GM12878 (cell line): ENCODE measurements around the gene COX19. TPM values are rescaled to one million over a fixed set of nuclear protein-coding genes. Genes with fewer than 3 reads are reported as not detected.

Source experiments
- ATAC-seq: fragments of 200-7000 bp; cut with Tn5 transposase; 3 replicates; pipeline ENCODE4 v1.9.1; 2020; ENCODE audit warnings: mild to moderate bottlenecking, moderate library complexity
- BruUV-seq: library from RNA; stranded (reverse); fragments of 400-500 nt; replicated peaks from 2 replicates; lab custom pipeline; 2021; lab: Mats Ljungman, UMichigan
- CTCF ChIA-PET: fragments of 300-600 bp; sonication (Branson Sonifier 250); formaldehyde crosslinking; extraction: SDS; loops from one replicate; lab custom pipeline; 2021; ENCODE audit warnings: inconsistent platforms; lab: Yijun Ruan, JAX
- POLR2A ChIA-PET: fragments of 350-600 bp; formaldehyde crosslinking; extraction: SDS; loops from one replicate; lab custom pipeline; 2021; ENCODE audit warnings: inconsistent platforms; lab: Charles Lee
- RAD21 ChIA-PET: fragments of 300-600 bp; sonication (Branson Sonifier 250); formaldehyde crosslinking; loops from one replicate; lab custom pipeline; 2023; ENCODE audit warnings: antibody characterized with exemption; ENCODE audit not compliant: unreplicated experiment; lab: Charles Lee
- SMC1A ChIA-PET: fragments of 300-600 bp; sonication (Branson Sonifier 250); formaldehyde crosslinking; loops from one replicate; lab custom pipeline; 2023; ENCODE audit not compliant: unreplicated experiment, uncharacterized antibody; lab: Charles Lee
- DNase-seq: peaks from one replicate; pipeline ENCODE4 v3.0.0-alpha.2; 2011; ENCODE audit warnings: low read depth, low spot score
- FAIRE-seq: peaks from 3 replicates; lab custom pipeline; 2011; peaks lifted over from hg19 to GRCh38; lab: Jason Lieb, UNC
- H2AFZ ChIP-seq: 2 replicates; pipeline ENCODE4 v1.6.0; 2011; ENCODE audit warnings: low read depth, low read length, control low read depth; ENCODE audit not compliant: control insufficient read depth
- H3K27ac ChIP-seq: 2 replicates; pipeline ENCODE4 v1.5.1; 2011; ENCODE audit warnings: control low read depth; ENCODE audit not compliant: control insufficient read depth, insufficient read depth
- H3K27me3 ChIP-seq, 2 experiments: replicated peaks in 1 of 2; 2 replicates each; pipeline versions ENCODE4 v1.6.0 to v1.6.1; 2011; ENCODE audit warnings: low read length in 1 of 2; ENCODE audit not compliant: control insufficient read depth in 2 of 2, insufficient read depth in 2 of 2
- H3K36me3 ChIP-seq, 2 experiments: 2 replicates each; pipeline ENCODE4 v1.5.1; 2011; ENCODE audit warnings: low read length in 1 of 2; ENCODE audit not compliant: control insufficient read depth in 2 of 2, insufficient read depth in 2 of 2
- H3K4me1 ChIP-seq: 2 replicates; pipeline ENCODE4 v1.6.1; 2011; ENCODE audit warnings: mild to moderate bottlenecking, low read length, moderate library complexity, mixed read lengths; ENCODE audit not compliant: control insufficient read depth, insufficient read depth
- H3K4me2 ChIP-seq: 2 replicates; pipeline ENCODE4 v1.6.0; 2011; ENCODE audit warnings: control low read depth; ENCODE audit not compliant: control insufficient read depth, insufficient read depth
- H3K4me3 ChIP-seq: fragments of 200-600 bp; sonication (generic); 2 replicates; pipeline ENCODE4 v1.5.1; 2016
- H3K79me2 ChIP-seq: 2 replicates; pipeline ENCODE4 v1.6.0; 2011; ENCODE audit warnings: low read length; ENCODE audit not compliant: control insufficient read depth, insufficient read depth
- H3K9ac ChIP-seq: 2 replicates; pipeline ENCODE4 v1.8.0; 2011; ENCODE audit warnings: low read length, control low read depth, mixed read lengths; ENCODE audit not compliant: control insufficient read depth, insufficient read depth
- H3K9me3 ChIP-seq: replicated peaks from 3 replicates; pipeline ENCODE4 v1.5.1; 2011; ENCODE audit warnings: mild to moderate bottlenecking, low read length; ENCODE audit not compliant: control insufficient read depth, insufficient read depth
- H4K20me1 ChIP-seq: 2 replicates; pipeline ENCODE4 v1.6.0; 2011; ENCODE audit not compliant: control insufficient read depth, insufficient read depth
- ASH2L ChIP-seq: fragments of 300-600, 200-600 bp; sonication (generic); IDR thresholded peaks from 2 replicates; pipeline ENCODE4 v1.6.1; 2017; ENCODE audit warnings: low read depth, mild to moderate bottlenecking, borderline replicate concordance
- ATF7 ChIP-seq: fragments of 450-650 bp; IDR thresholded peaks from 2 replicates; pipeline ENCODE4 v1.6.1; 2016; ENCODE audit warnings: low read depth, mild to moderate bottlenecking
- BHLHE40 ChIP-seq, 2 experiments: fragments of 450-650 bp in 1 of 2; IDR thresholded peaks; 2 replicates each; pipeline ENCODE4 v1.6.1; 2011 to 2017; ENCODE audit warnings: low read depth in 2 of 2, borderline replicate concordance in 1 of 2, improper control_type of control experiment in 1 of 2, low read length in 1 of 2, mild to moderate bottlenecking in 1 of 2
- CBX5 ChIP-seq: sonication (generic); IDR thresholded peaks from 2 replicates; pipeline ENCODE4 v1.6.1; 2016; ENCODE audit warnings: low read depth, moderate library complexity, mild to moderate bottlenecking, inconsistent platforms
- DPF2 ChIP-seq: fragments of 450-650 bp; IDR thresholded peaks from 2 replicates; pipeline ENCODE4 v1.6.1; 2017; ENCODE audit warnings: mild to moderate bottlenecking
- GATAD2B ChIP-seq: fragments of 450-650 bp; conservative IDR thresholded peaks from 2 replicates; pipeline ENCODE4 v1.6.1; 2017; ENCODE audit warnings: low read depth, mild to moderate bottlenecking, moderate library complexity
- IKZF1 ChIP-seq: fragments of 450-650 bp; conservative IDR thresholded peaks from 2 replicates; pipeline ENCODE4 v1.6.1; 2017; ENCODE audit warnings: antibody characterized with exemption, mild to moderate bottlenecking
- IRF4 ChIP-seq: IDR thresholded peaks from 2 replicates; pipeline ENCODE4 v1.6.1; 2011; ENCODE audit warnings: low read depth, low read length
- MEF2A ChIP-seq: IDR thresholded peaks from 2 replicates; pipeline ENCODE4 v1.6.1; 2011; ENCODE audit warnings: low read depth, mild to moderate bottlenecking, low read length, moderate library complexity; ENCODE audit not compliant: insufficient read depth
- MYC ChIP-seq: IDR thresholded peaks from 2 replicates; pipeline ENCODE4 v1.6.1; 2011; ENCODE audit warnings: mild to moderate bottlenecking, low read length, moderate library complexity, inconsistent platforms; ENCODE audit not compliant: insufficient read depth, insufficient replicate concordance, insufficient read length, severe bottlenecking
- RB1 ChIP-seq: fragments of 450-650 bp; formaldehyde crosslinking; IDR thresholded peaks from 2 replicates; pipeline ENCODE4 v1.6.1; 2017; ENCODE audit warnings: mild to moderate bottlenecking, borderline replicate concordance
- SMAD1 ChIP-seq: fragments of 450-650 bp; IDR thresholded peaks from 2 replicates; pipeline ENCODE4 v1.6.1; 2018; ENCODE audit warnings: mild to moderate bottlenecking, low read depth; ENCODE audit not compliant: partially characterized antibody
- SMAD5 ChIP-seq: IDR thresholded peaks from 2 replicates; pipeline ENCODE4 v1.6.1; 2016; ENCODE audit warnings: antibody characterized with exemption, low read depth
- SP1 ChIP-seq: IDR thresholded peaks from one replicate; pipeline ENCODE4 v1.6.1; 2011; ENCODE audit warnings: low read depth, low read length
- SPI1 ChIP-seq: IDR thresholded peaks from 2 replicates; pipeline ENCODE4 v1.6.1; 2011; ENCODE audit warnings: low read depth, mild to moderate bottlenecking, low read length, moderate library complexity, borderline replicate concordance; ENCODE audit not compliant: insufficient read depth
- ZBTB40 ChIP-seq: fragments of 450-650 bp; IDR thresholded peaks from 2 replicates; pipeline ENCODE4 v1.6.1; 2016; ENCODE audit warnings: mild to moderate bottlenecking, moderate library complexity, borderline replicate concordance
- WGBS: methylation state at CpG from one replicate; pipeline ENCODE4 v1.1.6; 2016; ENCODE audit warnings: low lambda C conversion rate; ENCODE audit not compliant: insufficient replicate concordance, insufficient coverage; ENCODE audit errors: missing lambda C conversion rate; 5-methylcytosine and 5-hydroxymethylcytosine counted together
- in situ Hi-C: fragments of 300-500 bp; cut with MboI; formaldehyde crosslinking; loops from 9 replicates; pipeline ENCODE4 v1.14.3; 2018; ENCODE audit warnings: mixed read lengths
- intact Hi-C: fragments of 100-400 bp; cut with micrococcal nuclease; formaldehyde crosslinking; loops from one replicate; pipeline ENCODE4 v1.14.2; 2022; ENCODE audit not compliant: unreplicated experiment
- polyA plus RNA-seq, 11 experiments: library from polyadenylated mRNA; depleted of rRNA in 4 of 11; unstranded in 6 of 11; stranded (reverse) in 5 of 11; fragments of >200 nt; fragmentation: Nextera tagmentation in 4 of 11; fragmentation: Illumina TruSeq in 1 of 11; extraction: Ambion mirVana in 4 of 11; extraction: Trizol in 1 of 11; gene quantifications; 1 replicate in 1 of 11; 2 replicates in 10 of 11; pipeline versions ENCODE4 v1.2.1 to v1.2.3, GENCODE V29; 2011 to 2016; ENCODE audit warnings: inconsistent platforms in 2 of 11, missing spikeins in 2 of 11, low read depth in 1 of 11
- total RNA-seq, 4 experiments: library from RNA; depleted of rRNA in 3 of 4; stranded (reverse); fragments of >200 nt in 3 of 4; fragmentation: Illumina TruSeq in 1 of 4; extraction: Trizol in 1 of 4; gene quantifications; 2 replicates each; pipeline versions ENCODE4 v1.2.1 to v1.2.3, GENCODE V29; 2013 to 2021
- TF ChIP-seq, protein P1 (sequence below): fragments of 450-650 bp; IDR thresholded peaks from 2 replicates; pipeline ENCODE4 v1.6.1; 2016; ENCODE audit warnings: mild to moderate bottlenecking

The COX19 gene
- total and polyA plus RNA-seq, 10 of the 15 experiments (the other 5 are each of a cell fraction or from before 2014, with no cell fraction given) = 3.7 to 17.9 (median 10.8) TPM

- ChIA-PET SMC1A (interaction anchor here (0.6 to 5.1 kb wide), 6 partner anchors 20 to 45 kb away, joined by 3 to 31 read pairs (median 8); no protein-coding TSS in a partner anchor), RAD21 (interaction anchor here (0.6 to 5.1 kb wide), 8 partner anchors 12 to 132 kb away, joined by 3 to 35 read pairs (median 12); no protein-coding TSS in a partner anchor)
- no peak for TF ChIP-seq MYC
- TF ChIP-seq MEF2A = no peak
- TF ChIP-seq DPF2 = peak; percentile 75
- no peak for TF ChIP-seq ZBTB40
- TF ChIP-seq IKZF1 = peak; percentile 53
- TF ChIP-seq SPI1 = peak; percentile 36; the same call in 1 of the 2 replicates
- TF ChIP-seq SP1 = no peak
- TF ChIP-seq CBX5 = no peak
- TF ChIP-seq, protein P1, sequence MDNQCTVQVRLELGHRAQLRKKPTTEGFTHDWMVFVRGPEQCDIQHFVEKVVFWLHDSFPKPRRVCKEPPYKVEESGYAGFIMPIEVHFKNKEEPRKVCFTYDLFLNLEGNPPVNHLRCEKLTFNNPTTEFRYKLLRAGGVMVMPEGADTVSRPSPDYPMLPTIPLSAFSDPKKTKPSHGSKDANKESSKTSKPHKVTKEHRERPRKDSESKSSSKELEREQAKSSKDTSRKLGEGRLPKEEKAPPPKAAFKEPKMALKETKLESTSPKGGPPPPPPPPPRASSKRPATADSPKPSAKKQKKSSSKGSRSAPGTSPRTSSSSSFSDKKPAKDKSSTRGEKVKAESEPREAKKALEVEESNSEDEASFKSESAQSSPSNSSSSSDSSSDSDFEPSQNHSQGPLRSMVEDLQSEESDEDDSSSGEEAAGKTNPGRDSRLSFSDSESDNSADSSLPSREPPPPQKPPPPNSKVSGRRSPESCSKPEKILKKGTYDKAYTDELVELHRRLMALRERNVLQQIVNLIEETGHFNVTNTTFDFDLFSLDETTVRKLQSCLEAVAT = no peak
- peak; percentile 63; the same call in 1 of the 2 replicates for TF ChIP-seq ATF7
- TF ChIP-seq BHLHE40 (IDR thresholded peaks at IDR 0.05; ENCODE audit: borderline replicate concordance in 1 of 2, low read depth in 2 of 2, low read length in 1 of 2) = 0 out of 4 replicates have a peak, but pooled peaks of 1 of the 2 experiments have one; percentile 22
- peak; percentile 89 for TF ChIP-seq GATAD2B
- TF ChIP-seq IRF4 = no peak
- 0 out of 2 replicates have a peak, but pooled peaks have one; percentile 17 for TF ChIP-seq RB1
- no peak for TF ChIP-seq SMAD5
- no peak for TF ChIP-seq ASH2L
- no peak for TF ChIP-seq SMAD1
Measured at GRCh38 chr7:953547-954327, 21.6 kb downstream of the COX19 start.

More at GRCh38 chr7:953547-954327, 21.6 kb downstream of the COX19 start:
- Histone ChIP-seq H3K36me3 (no peaks in the 10 kb centered on the region; a peak in 2 of 4 replicates), H3K4me2 (peak overlapping the region; percentile 84), H4K20me1 (no peaks in the 10 kb centered on the region), H3K4me1 (peaks cover 32% of the 10 kb centered on the region), H3K9me3 (no peaks in the 10 kb centered on the region), H3K27me3 (no peaks in the 10 kb centered on the region), H2AFZ (no peak overlapping the region; the same call in 1 of the 2 replicates), H3K9ac (peak overlapping the region; percentile 81), H3K79me2 (peaks cover 38% of the 10 kb centered on the region), H3K27ac (peak overlapping the region; percentile 69), H3K4me3 (peak overlapping the region; percentile 84)
- in situ Hi-C loops = no loop called here
- ChIA-PET POLR2A (interaction anchor here (1.3 to 3.1 kb wide), 3 partner anchors 24 to 43 kb away, joined by 4 to 13 read pairs (median 6); no protein-coding TSS in a partner anchor), CTCF (interaction anchor here (0.8 to 4.8 kb wide), 8 partner anchors 19 to 223 kb away, joined by 3 to 31 read pairs (median 4); partner anchors contain the start of gene COX19)
- DNase-seq = no peak
- BruUV-seq = TSS peak; percentile 49
- intact Hi-C loops = loop anchor here (2.0 to 10.0 kb wide), 3 partner anchors 45 to 351 kb away; no protein-coding TSS in a partner anchor
- FAIRE-seq = no peak
- 19% methylated on average over 71 of the region's 78 CpGs for WGBS
- ATAC-seq = peak; percentile 21
